Chondrocyte (in vitro differentiated cells): Measurements from ENCODE around the gene ARAP2. TPM values are rescaled to one million over a fixed set of nuclear protein-coding genes. Genes with fewer than 3 reads are reported as not detected.

ENCODE experiments used
- DNase-seq: peaks from one replicate; pipeline ENCODE4 v3.0.0; 2021; ENCODE audit warnings: mixed read lengths, low spot score
- H3K27ac Mint-ChIP-seq: one replicate; pipeline ENCODE4 v1.8.0; 2021; ENCODE audit warnings: mild to moderate bottlenecking, moderate library complexity, mixed read lengths; ENCODE audit not compliant: unreplicated experiment
- H3K27me3 Mint-ChIP-seq: 2 replicates; pipeline ENCODE4 v1.8.0; 2021; ENCODE audit warnings: low read depth, mixed read lengths
- H3K36me3 Mint-ChIP-seq: 2 replicates; pipeline ENCODE4 v1.8.0; 2021; ENCODE audit warnings: low read depth, mixed read lengths
- H3K4me1 Mint-ChIP-seq: 2 replicates; pipeline ENCODE4 v1.8.0; 2021; ENCODE audit warnings: low read depth, mild to moderate bottlenecking, mixed read lengths
- H3K4me3 Mint-ChIP-seq: one replicate; pipeline ENCODE4 v1.8.0; 2021; ENCODE audit warnings: mild to moderate bottlenecking, moderate library complexity, mixed read lengths; ENCODE audit not compliant: unreplicated experiment
- H3K9me3 Mint-ChIP-seq: 2 replicates; pipeline ENCODE4 v1.8.0; 2021; ENCODE audit warnings: low read depth, mixed read lengths
- CTCF ChIP-seq: fragments of 200-600 bp; sonication (generic); IDR thresholded peaks from 2 replicates; pipeline ENCODE4 v1.5.0; 2021; ENCODE audit warnings: antibody characterized with exemption, mild to moderate bottlenecking, moderate library complexity
- total RNA-seq: library from RNA; stranded (reverse); gene quantifications from 3 replicates; pipeline ENCODE4 v1.2.1, GENCODE V29; 2021

Gene ARAP2
- total RNA-seq, 1 donor from 2014 or later, result 1.6 TPM

DNA sequence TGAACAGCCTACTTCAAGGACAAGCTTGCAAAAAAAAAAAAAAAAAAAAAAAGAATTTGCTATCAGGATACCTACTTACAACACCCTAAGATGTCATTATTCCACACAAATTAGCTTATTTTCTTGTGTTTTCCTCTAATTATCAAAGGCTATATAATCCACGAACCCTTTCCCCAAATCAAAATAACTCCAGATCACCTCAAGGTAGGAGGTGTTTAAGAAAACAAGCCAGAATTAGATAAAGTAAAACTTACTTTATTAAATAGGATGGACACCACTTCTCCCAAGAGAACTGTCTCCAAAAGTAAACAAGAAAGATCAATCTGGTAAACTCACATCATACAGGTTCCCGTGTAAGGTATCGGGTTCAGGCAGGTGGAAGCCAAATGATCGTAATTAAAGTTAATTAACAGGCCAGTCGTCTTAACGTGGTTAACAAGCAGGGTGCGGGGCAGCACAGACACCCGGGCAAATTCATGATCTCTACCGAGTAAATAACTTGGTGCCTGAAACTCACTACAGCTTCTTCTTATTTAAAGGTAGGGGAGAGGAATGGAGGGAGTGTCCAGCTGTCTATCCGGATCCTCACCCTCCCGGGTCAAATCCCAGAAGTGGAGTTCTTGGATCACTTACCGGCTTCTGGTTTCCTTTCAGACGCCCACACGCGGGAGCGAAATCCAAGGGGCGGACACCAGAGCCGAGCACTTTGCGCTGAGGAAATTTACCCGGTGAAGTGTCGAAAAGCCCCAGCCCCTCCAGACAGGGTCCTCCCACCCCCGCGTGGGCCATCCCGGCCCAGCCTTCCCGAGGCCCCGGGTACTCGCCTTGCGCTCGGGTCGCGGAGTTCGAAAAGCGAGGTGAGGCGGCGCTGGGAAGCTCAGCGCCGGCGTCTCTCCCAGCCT, 708 bp downstream of the ARAP2 start:
- H3K4me1 Mint-ChIP-seq, result peaks cover 7% of the 10 kb centered on the region
- H3K36me3 Mint-ChIP-seq, result no peaks in the 10 kb centered on the region
- H3K9me3 Mint-ChIP-seq, result no peaks in the 10 kb centered on the region
- DNase-seq, result no peak
- peak overlapping the region; percentile 76 for H3K4me3 Mint-ChIP-seq
- peaks cover 4% of the 10 kb centered on the region for H3K27me3 Mint-ChIP-seq
- no peak overlapping the region for H3K27ac Mint-ChIP-seq
- no peak for TF ChIP-seq CTCF

DNA sequence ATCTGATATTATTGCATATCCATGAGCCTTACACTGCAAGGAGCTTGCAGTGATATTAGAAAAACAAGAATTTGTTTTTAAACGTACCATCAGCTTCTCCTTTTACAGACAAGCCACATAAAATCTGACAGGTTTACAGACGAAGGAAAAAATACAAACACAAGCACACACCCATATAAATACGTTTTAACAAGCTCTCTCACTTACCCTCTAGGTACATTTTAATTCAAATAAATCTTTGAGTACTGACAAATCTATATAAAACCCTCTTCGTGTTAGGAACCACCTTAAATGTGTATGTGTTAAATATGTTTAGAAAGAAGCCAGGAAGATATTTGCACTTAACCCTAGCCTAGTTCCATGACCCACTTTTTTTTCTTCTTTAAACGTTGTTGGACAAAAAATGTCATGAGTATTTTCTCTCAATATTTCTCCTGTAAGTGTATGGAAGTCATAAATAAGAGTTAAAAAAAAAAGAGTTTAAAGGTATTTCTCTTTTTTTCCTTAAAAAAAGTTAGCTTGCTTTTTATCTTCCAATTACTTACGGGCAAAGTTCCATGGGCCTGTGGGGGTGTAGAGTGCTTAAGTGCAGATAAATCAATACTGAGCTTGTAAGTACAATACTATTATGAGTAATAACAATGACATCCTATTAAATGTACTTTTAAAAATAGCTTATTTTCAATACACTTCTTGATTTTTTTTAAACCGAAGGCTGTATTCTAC, 1.5 kb downstream of the ARAP2 start:
- Mint-ChIP-seq H3K27ac (no peak overlapping the region), H3K4me3 (no peak overlapping the region)

DNA sequence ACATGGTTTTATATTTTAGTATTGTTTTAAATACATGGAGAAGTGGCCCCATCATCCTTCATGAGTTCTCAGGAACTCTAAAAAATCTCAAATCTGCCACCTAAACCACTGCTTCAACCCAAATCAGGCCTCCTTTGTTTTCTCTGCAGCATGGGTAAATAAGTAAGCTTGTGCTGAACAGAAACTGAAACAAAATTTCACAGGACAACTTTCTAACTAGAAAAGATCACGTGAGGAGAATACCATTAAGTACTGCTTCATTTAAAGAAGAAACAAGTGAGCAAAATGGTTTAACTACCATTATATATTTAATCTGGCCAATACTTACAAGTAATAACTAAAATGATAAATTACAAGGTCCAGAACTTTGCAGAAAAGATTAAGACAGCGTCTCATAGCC, 2.5 kb downstream of the ARAP2 start:
- DNase-seq, result no peak

More for the DNA sequence above, 1.5 kb downstream of the ARAP2 start:
- Mint-ChIP-seq H3K36me3 (no peaks in the 10 kb centered on the region), H3K9me3 (peaks cover 4% of the 10 kb centered on the region), H3K4me1 (peaks cover 7% of the 10 kb centered on the region), H3K27me3 (peaks cover 4% of the 10 kb centered on the region)
- no peak for DNase-seq
- TF ChIP-seq CTCF, result no peak

GRCh38 chr4:36237366-36238313, 6.7 kb downstream of the ARAP2 start:
- Mint-ChIP-seq H3K27me3 (no peaks in the 10 kb centered on the region), H3K4me1 (no peaks in the 10 kb centered on the region), H3K27ac (no peak overlapping the region), H3K36me3 (no peaks in the 10 kb centered on the region), H3K9me3 (peaks cover 8% of the 10 kb centered on the region), H3K4me3 (no peak overlapping the region)
- no peak for DNase-seq
- no peak for TF ChIP-seq CTCF

More for the DNA sequence above, 2.5 kb downstream of the ARAP2 start:
- H3K4me3 Mint-ChIP-seq, result no peak overlapping the region
- peaks cover 7% of the 10 kb centered on the region for H3K4me1 Mint-ChIP-seq
- H3K36me3 Mint-ChIP-seq, result no peaks in the 10 kb centered on the region
- no peaks in the 10 kb centered on the region for H3K27me3 Mint-ChIP-seq
- peaks cover 8% of the 10 kb centered on the region for H3K9me3 Mint-ChIP-seq
- TF ChIP-seq CTCF, result no peak
- H3K27ac Mint-ChIP-seq, result no peak overlapping the region
